ENCODE data around the gene ECM2. TPM values are rescaled to one million over a fixed set of nuclear protein-coding genes. Genes with fewer than 3 reads are reported as not detected.

Gene ECM2
- total RNA-seq, 3 donors from 2014 or later: 1.0 to 5.0 (median 1.9) TPM

- no peak for TF ChIP-seq CTCF (IDR thresholded peaks at IDR 0.05)
- no peak for DNase-seq
Observed at GRCh38 chr9:92455217-92455616, 80.6 kb downstream of the ECM2 start.

GRCh38 chr9:92446536-92446935, 89.3 kb downstream of the ECM2 start:
- intact Hi-C loops (cut with DNase I, micrococcal nuclease): no loop called here
- ATAC-seq (no peak), DNase-seq (no peak)
- H3K4me1 ChIP-seq (ENCODE audit: low read depth): no peaks in the 10 kb centered on the region
- no peaks in the 10 kb centered on the region for H3K9me3 ChIP-seq
- H3K4me3 ChIP-seq: no peak overlapping the region
- H3K36me3 ChIP-seq (ENCODE audit: low read depth): no peaks in the 10 kb centered on the region
- no peak for TF ChIP-seq CTCF (IDR thresholded peaks at IDR 0.05)

More at GRCh38 chr9:92455217-92455616, 80.6 kb downstream of the ECM2 start:
- H3K4me3 ChIP-seq: no peak overlapping the region
- no peaks in the 10 kb centered on the region for H3K4me1 ChIP-seq (ENCODE audit: low read depth)
- ATAC-seq: peak; percentile 29
- no peaks in the 10 kb centered on the region for H3K9me3 ChIP-seq
- intact Hi-C loops (cut with DNase I, micrococcal nuclease): no loop called here
- no peaks in the 10 kb centered on the region for H3K36me3 ChIP-seq (ENCODE audit: low read depth)

Small RNA genes lying within 50 kb of the gene (microRNA-seq; reads per million reads assigned to microRNA genes)
- gene MIR4670: not detected

Other genes starting within 250 kb of the ECM2 start
- gene IARS1, start 242.3 kb downstream of the ECM2 start, total RNA-seq: 10 to 100 TPM; 46.0 to 57.9 (median 57.8) TPM
- gene NOL8, start 210.6 kb downstream of the ECM2 start, total RNA-seq: 10 to 100 TPM; 25.6 to 31.1 (median 25.8) TPM
- 1 to 10 TPM; 2.0 to 4.9 (median 3.3) TPM for gene CENPP, start 210.0 kb downstream of the ECM2 start, total RNA-seq
- gene OGN, start 131.4 kb downstream of the ECM2 start, total RNA-seq: 10 to 100 TPM in 1 of 3 donors, 1 to 10 TPM in 2; 2.1 to 28.3 (median 6.6) TPM
- 1 to 10 TPM in 2 of 3 donors, under 1 TPM in 1; 0.87 to 5.1 (median 1.8) TPM for gene OMD, start 111.5 kb downstream of the ECM2 start, total RNA-seq
- 1 to 10 TPM; 1.1 to 5.1 (median 1.3) TPM for gene ASPN, start 53.5 kb downstream of the ECM2 start, total RNA-seq
- gene IPPK, start 134.1 kb upstream of the ECM2 start, total RNA-seq: 1 to 10 TPM; 6.8 to 9.0 (median 7.7) TPM
- 10 to 100 TPM in 1 of 3 donors, 1 to 10 TPM in 2; 6.8 to 36.1 (median 8.6) TPM for gene BICD2, start 228.8 kb upstream of the ECM2 start, total RNA-seq